Left lung (tissue), 14 donors: ENCODE data around the gene EXOC1L. TPM values are rescaled to one million over a fixed set of nuclear protein-coding genes. Genes with fewer than 3 reads are reported as not detected.

Source experiments
- ATAC-seq: fragments of 200-7000 bp; cut with Tn5 transposase; one replicate; pipeline ENCODE4 v1.9.1; 2020; ENCODE audit warnings: moderate library complexity
- DNase-seq, 4 donors: peaks; one replicate each; pipeline ENCODE4 v3.0.0-alpha.2; 2013 to 2020
- H3K27ac ChIP-seq, 2 donors: fragments of 200-600 bp; sonication (generic) in 1 of 2; one replicate each; pipeline versions ENCODE4 v1.5.0 to v1.8.0; 2020 to 2021
- H3K27me3 ChIP-seq, 2 donors: fragments of 200-600 bp; sonication (generic) in 1 of 2; one replicate each; pipeline versions ENCODE4 v1.5.0 to v1.8.0; 2020 to 2021
- H3K36me3 ChIP-seq, 2 donors: fragments of 200-600 bp; sonication (generic) in 1 of 2; one replicate each; pipeline versions ENCODE4 v1.5.0 to v1.8.0; 2020 to 2021
- H3K4me1 ChIP-seq, 2 donors: fragments of 200-600 bp; one replicate each; pipeline ENCODE4 v1.8.0; 2021
- H3K4me3 ChIP-seq, 2 donors: fragments of 200-600 bp; sonication (generic) in 1 of 2; one replicate each; pipeline versions ENCODE4 v1.5.0 to v1.8.0; 2020 to 2021; ENCODE audit warnings: mild to moderate bottlenecking in 1 of 2
- H3K9me3 ChIP-seq, 2 donors: fragments of 200-600 bp; sonication (generic) in 1 of 2; one replicate each; pipeline versions ENCODE4 v1.5.0 to v1.8.0; 2020 to 2021
- CTCF ChIP-seq, 2 donors: fragments of 200-600 bp; sonication (generic) in 1 of 2; IDR thresholded peaks; one replicate each; pipeline versions ENCODE4 v1.5.0 to v1.8.0; 2021; ENCODE audit warnings: antibody characterized with exemption in 2 of 2
- intact Hi-C, 2 donors: fragments of 100-400 bp; cut with DNase I; formaldehyde crosslinking; loops; one replicate each; pipeline versions ENCODE4 v1.11.2 to v1.14.2; 2022
- long read RNA-seq, 12 donors: library from polyadenylated mRNA in 2 of 12; unstranded in 2 of 12; transcript quantifications; one replicate each; pipeline ENCODE4 v2.0.0 and lab custom pipeline, GENCODE V29; 2019 to 2026
- polyA plus RNA-seq, 6 donors: library from polyadenylated mRNA; unstranded; fragments of 120-200 nt; gene quantifications; one replicate each; pipeline ENCODE4 v1.2.1, GENCODE V29; 2013; ENCODE audit not compliant: insufficient read length in 6 of 6
- total RNA-seq, 2 donors: library from RNA; stranded (reverse); fragmentation: NEBNext Ultra II Directional; extraction: Animal tissue kit (Norgen Biotek cat#: 25700); gene quantifications; one replicate each; pipeline ENCODE4 v1.2.1, GENCODE V29; 2021
- donor health status: DM: no; HTN: yes; CAD: no.
- donor health status: DM: no; HTN: no; CAD: no.

Gene EXOC1L
- total RNA-seq (not detected), polyA plus RNA-seq (under 1 TPM in 3 of 6 donors, not detected in 3; 0.20 to 0.43 (median 0.36) TPM)
- long read RNA-seq, donor 1: 0 reads
- long read RNA-seq, donor 2: 0 reads
- long read RNA-seq, donor 3: 0 reads
- long read RNA-seq, donor 4: 0 reads
- long read RNA-seq, donor 5: 0 reads
- long read RNA-seq, donor 6: 0 reads
- long read RNA-seq, donor 7: 0 reads
- long read RNA-seq, donor 8: 0 reads
- long read RNA-seq, donor 9: 0 reads
- long read RNA-seq, donor 10: 0 reads
- long read RNA-seq, donor 11: 0 reads
- long read RNA-seq, donor 12: 0 reads

GRCh38 chr4:55819634-55820033 lies at the start of gene EXOC1L:
TSS of gene EXOC1L (plus strand) at chr4:55819790. CDS start at chr4:55820027, 237 bp downstream.
- no peak for TF ChIP-seq CTCF (IDR thresholded peaks at IDR 0.05)
- Histone ChIP-seq H3K9me3 (no peaks in the 10 kb centered on the region), H3K4me1 (no peaks in the 10 kb centered on the region), H3K36me3 (no peaks in the 10 kb centered on the region), H3K27me3 (peaks cover 0 to 8% of the 10 kb centered on the region in 2 donors), H3K27ac (no peak within 1 kb of the TSS), H3K4me3 (no peak within 1 kb of the TSS)
- intact Hi-C loops: no loop called here
- ATAC-seq (no peak), DNase-seq (peak in 2 of 4 donors; percentile 13 to 33)

DNA sequence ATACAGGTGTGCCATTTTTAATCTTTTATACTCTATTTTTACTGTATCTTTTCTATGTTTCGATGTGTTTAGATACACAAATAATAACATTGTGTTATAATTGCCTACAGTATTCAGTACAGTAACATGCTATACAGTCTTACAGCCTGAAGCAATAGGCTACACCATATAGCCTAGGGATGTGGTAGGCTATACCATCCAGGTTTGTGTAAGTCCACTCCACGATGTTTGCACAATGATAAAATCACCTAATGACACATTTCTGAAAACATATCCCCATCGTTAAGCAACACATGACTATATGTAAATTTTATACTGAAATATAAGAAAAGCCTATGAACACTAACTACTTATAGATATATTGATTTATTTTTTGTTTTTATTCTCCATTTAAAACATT lies 48.9 kb upstream of the EXOC1L start:
- H3K27ac ChIP-seq: no peak overlapping the region
- H3K4me3 ChIP-seq: no peak overlapping the region
- no peaks in the 10 kb centered on the region for H3K27me3 ChIP-seq
- H3K9me3 ChIP-seq: no peaks in the 10 kb centered on the region
- TF ChIP-seq CTCF (IDR thresholded peaks at IDR 0.05): no peak
- intact Hi-C loops: no loop called here
- H3K4me1 ChIP-seq: no peaks in the 10 kb centered on the region
- no peak for DNase-seq
- H3K36me3 ChIP-seq: no peaks in the 10 kb centered on the region
- ATAC-seq: no peak

- H3K27me3 ChIP-seq: no peaks in the 10 kb centered on the region
- H3K36me3 ChIP-seq: no peaks in the 10 kb centered on the region
- no peak for DNase-seq
- H3K27ac ChIP-seq: no peak overlapping the region
- H3K4me3 ChIP-seq: no peak overlapping the region
- intact Hi-C loops: no loop called here
- H3K9me3 ChIP-seq: peaks cover 0 to 2% of the 10 kb centered on the region in 2 donors
- no peaks in the 10 kb centered on the region for H3K4me1 ChIP-seq
- no peak for ATAC-seq
- TF ChIP-seq CTCF (IDR thresholded peaks at IDR 0.05): no peak
Observed at GRCh38 chr4:55781341-55781740, 38.2 kb upstream of the EXOC1L start.

GRCh38 chr4:55781812-55782211 lies 37.8 kb upstream of the EXOC1L start:
- Histone ChIP-seq H3K27me3 (no peaks in the 10 kb centered on the region), H3K4me3 (no peak overlapping the region), H3K27ac (no peak overlapping the region), H3K9me3 (peaks cover 0 to 2% of the 10 kb centered on the region in 2 donors), H3K4me1 (no peaks in the 10 kb centered on the region), H3K36me3 (no peaks in the 10 kb centered on the region)
- DNase-seq (peak in 1 of 4 donors; percentile 8), ATAC-seq (no peak)
- intact Hi-C loops: no loop called here
- no peak for TF ChIP-seq CTCF (IDR thresholded peaks at IDR 0.05)

DNA sequence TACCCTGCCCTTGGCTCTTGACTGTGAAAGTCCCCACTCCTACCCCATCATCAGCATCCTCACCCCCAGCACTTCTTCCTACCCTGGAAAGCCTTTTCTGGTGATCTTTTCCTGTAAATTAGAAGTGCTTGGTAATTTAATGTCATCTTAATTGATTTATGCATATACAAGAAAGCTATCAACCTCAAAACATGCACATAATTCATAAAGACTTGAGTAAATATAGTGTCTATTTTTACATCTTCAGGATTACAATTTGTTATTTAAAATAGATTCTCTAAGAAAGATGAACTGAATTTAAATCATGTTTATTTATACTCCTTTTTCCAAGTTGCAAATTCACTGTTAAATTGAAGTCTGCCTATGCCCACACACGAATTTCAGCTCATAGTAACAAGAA lies 36.0 kb upstream of the EXOC1L start:
- DNase-seq (no peak), ATAC-seq (no peak)
- H3K27ac ChIP-seq: no peak overlapping the region
- H3K36me3 ChIP-seq: no peaks in the 10 kb centered on the region
- intact Hi-C loops: no loop called here
- TF ChIP-seq CTCF (IDR thresholded peaks at IDR 0.05): no peak
- H3K27me3 ChIP-seq: no peaks in the 10 kb centered on the region
- no peaks in the 10 kb centered on the region for H3K4me1 ChIP-seq
- H3K9me3 ChIP-seq: peaks cover 0 to 2% of the 10 kb centered on the region in 2 donors
- no peak overlapping the region for H3K4me3 ChIP-seq
